ENCODE measurements around the gene PDCD1. TPM values are rescaled to one million over a fixed set of nuclear protein-coding genes. Genes with fewer than 3 reads are reported as not detected.

PDCD1 gene
- total RNA-seq, 1 experiment from 2014 or later: 0.22 TPM

DNA sequence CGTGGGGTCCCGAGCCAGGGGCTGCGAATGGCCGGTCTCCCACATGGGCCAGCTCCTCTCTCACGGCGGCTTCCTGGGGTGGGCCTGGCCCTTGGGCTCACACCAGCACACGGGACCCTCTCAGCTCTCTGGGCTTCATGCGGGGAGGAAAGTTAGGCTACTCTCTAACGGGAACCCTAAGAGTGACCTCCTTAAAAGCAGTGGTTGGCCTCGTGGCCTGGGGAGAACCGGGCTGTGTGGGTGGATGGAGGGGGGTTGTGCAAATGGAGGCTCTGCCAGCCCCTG is 36.7 kb upstream of the PDCD1 start:
- BruUV-seq (replicated peaks): no TSS peak
- H3K36me3 ChIP-seq (ENCODE audit: control insufficient read depth in 1 of 2, insufficient read depth in 2 of 2, low read length in 2 of 2): no peaks in the 10 kb centered on the region
- intact Hi-C loops (cut with micrococcal nuclease): no loop called here
- H4K20me1 ChIP-seq (ENCODE audit: insufficient read depth): no peaks in the 10 kb centered on the region
- no peak overlapping the region for H3K4me3 ChIP-seq (replicated peaks in 1 of 2; ENCODE audit: low read depth in 1 of 2, low read length in 2 of 2)
- no peak overlapping the region for H3K4me2 ChIP-seq (ENCODE audit: low read length)
- no peaks in the 10 kb centered on the region for H3K79me2 ChIP-seq (ENCODE audit: insufficient read depth, low read length)
- peaks cover 0 to 13% of the 10 kb centered on the region in 2 experiments; a peak in 1 of 4 replicates for H3K4me1 ChIP-seq (ENCODE audit: control insufficient read depth in 1 of 2, insufficient read depth in 2 of 2, low read length in 2 of 2)
- no peak for DNase-seq (ENCODE audit: low read depth, low spot score)
- H3K9ac ChIP-seq (ENCODE audit: low read length): no peak overlapping the region
- RAD21 ChIA-PET (ENCODE audit: low non-redundant PET in 1 of 2, low total read pairs in 2 of 2, uncharacterized antibody in 2 of 2, unreplicated experiment in 2 of 2): no interaction called here
- CTCF ChIA-PET: no interaction called here
- H3K27ac ChIP-seq (ENCODE audit: low read depth, low read length): no peak overlapping the region; the same call in 1 of the 2 replicates
- POLR2A ChIA-PET: no interaction called here
- H3K9me2 ChIP-seq (ENCODE audit: insufficient read depth): no peaks in the 10 kb centered on the region
- TF ChIP-seq JUND (IDR thresholded peaks at IDR 0.05) (no peak), EGR1 (IDR thresholded peaks at IDR 0.05; ENCODE audit: low read depth) (no peak), EZH2 (IDR thresholded peaks at IDR 0.05) (no peak), EZH2phosphoT487 (IDR thresholded peaks at IDR 0.05; ENCODE audit: borderline replicate concordance) (no peak), FOSL1 (IDR thresholded peaks at IDR 0.05; ENCODE audit: low read depth) (no peak), ELF1 (IDR thresholded peaks at IDR 0.05; ENCODE audit: borderline replicate concordance, low read depth) (no peak), ZNF274 (IDR thresholded peaks at IDR 0.05; ENCODE audit: low read depth, low read length) (no peak), POLR2A (IDR thresholded peaks at IDR 0.05; ENCODE audit: borderline replicate concordance, extremely low read depth, insufficient read depth, insufficient read length) (no peak), SP1 (IDR thresholded peaks at IDR 0.05; ENCODE audit: low read depth) (no peak), SIN3A (IDR thresholded peaks at IDR 0.05; ENCODE audit: low read depth) (no peak)
- TF ChIP-seq, protein P1, sequence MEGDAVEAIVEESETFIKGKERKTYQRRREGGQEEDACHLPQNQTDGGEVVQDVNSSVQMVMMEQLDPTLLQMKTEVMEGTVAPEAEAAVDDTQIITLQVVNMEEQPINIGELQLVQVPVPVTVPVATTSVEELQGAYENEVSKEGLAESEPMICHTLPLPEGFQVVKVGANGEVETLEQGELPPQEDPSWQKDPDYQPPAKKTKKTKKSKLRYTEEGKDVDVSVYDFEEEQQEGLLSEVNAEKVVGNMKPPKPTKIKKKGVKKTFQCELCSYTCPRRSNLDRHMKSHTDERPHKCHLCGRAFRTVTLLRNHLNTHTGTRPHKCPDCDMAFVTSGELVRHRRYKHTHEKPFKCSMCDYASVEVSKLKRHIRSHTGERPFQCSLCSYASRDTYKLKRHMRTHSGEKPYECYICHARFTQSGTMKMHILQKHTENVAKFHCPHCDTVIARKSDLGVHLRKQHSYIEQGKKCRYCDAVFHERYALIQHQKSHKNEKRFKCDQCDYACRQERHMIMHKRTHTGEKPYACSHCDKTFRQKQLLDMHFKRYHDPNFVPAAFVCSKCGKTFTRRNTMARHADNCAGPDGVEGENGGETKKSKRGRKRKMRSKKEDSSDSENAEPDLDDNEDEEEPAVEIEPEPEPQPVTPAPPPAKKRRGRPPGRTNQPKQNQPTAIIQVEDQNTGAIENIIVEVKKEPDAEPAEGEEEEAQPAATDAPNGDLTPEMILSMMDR (IDR thresholded peaks at IDR 0.05 in 2 of 3, conservative IDR thresholded peaks at IDR 0.05 in 1 of 3; ENCODE audit: borderline replicate concordance in 1 of 3, insufficient read depth in 1 of 3, low read depth in 2 of 3, low read length in 2 of 3): no peak
- TF ChIP-seq, protein P2, sequence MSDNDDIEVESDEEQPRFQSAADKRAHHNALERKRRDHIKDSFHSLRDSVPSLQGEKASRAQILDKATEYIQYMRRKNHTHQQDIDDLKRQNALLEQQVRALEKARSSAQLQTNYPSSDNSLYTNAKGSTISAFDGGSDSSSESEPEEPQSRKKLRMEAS (IDR thresholded peaks at IDR 0.05): no peak
- no peaks in the 10 kb centered on the region for H3K27me3 ChIP-seq (ENCODE audit: insufficient read depth, low read length)
- H2AFZ ChIP-seq (ENCODE audit: low read depth, low read length, poor library complexity, severe bottlenecking): no peak overlapping the region
- H3K9me3 ChIP-seq (ENCODE audit: control insufficient read depth in 1 of 2, insufficient read depth in 1 of 2, low read depth in 1 of 2, low read length in 2 of 2): no peaks in the 10 kb centered on the region
- no peak for ATAC-seq

All from HCT116 (cell line).